HL-60 (cell line): ENCODE results near the gene KDM4C.

Experiments used
- CTCF ChIP-seq: IDR thresholded peaks from one replicate; pipeline ENCODE4 v1.5.1; 2011; ENCODE audit warnings: low read length, control low read depth, inconsistent platforms; ENCODE audit not compliant: insufficient read depth
- GABPA ChIP-seq: IDR thresholded peaks from 2 replicates; pipeline ENCODE4 v1.6.1; 2012; ENCODE audit warnings: low read depth
- POLR2AphosphoS5 ChIP-seq: IDR thresholded peaks from 2 replicates; pipeline ENCODE4 v1.6.1; 2012; ENCODE audit warnings: low read depth
- REST ChIP-seq: IDR thresholded peaks from 2 replicates; pipeline ENCODE4 v1.6.1; 2012; ENCODE audit warnings: low read depth; ENCODE audit not compliant: insufficient replicate concordance

DNA sequence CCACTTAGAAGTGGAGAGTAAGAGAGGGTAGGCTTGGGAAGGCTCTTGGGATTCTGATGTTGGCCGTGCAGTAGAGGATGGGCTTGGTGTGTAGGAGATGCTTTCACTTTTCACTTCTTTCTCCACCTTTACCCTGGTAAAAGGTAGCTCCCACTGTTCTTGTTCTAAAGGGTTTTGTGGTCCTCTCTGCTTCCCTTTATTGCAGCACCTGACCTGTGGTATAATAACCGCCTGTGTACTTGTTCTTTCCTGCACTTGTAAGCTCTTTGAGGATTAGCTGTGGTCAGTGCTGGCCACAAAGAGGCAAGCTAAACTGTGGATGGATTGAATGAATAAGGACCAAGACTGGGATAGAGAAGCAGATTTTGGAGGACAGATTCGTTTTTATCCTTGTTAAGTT is 25.2 kb downstream of the KDM4C start:
- no peak for TF ChIP-seq CTCF
- no peak for TF ChIP-seq REST
- TF ChIP-seq POLR2AphosphoS5, result peak; percentile 90
- no peak for TF ChIP-seq GABPA
